Esophagus muscularis mucosa (tissue), 4 donors: ENCODE measurements around the gene TNFRSF1A. TPM values are rescaled to one million over a fixed set of nuclear protein-coding genes. Genes with fewer than 3 reads are reported as not detected.

ENCODE experiments used
- DNase-seq: peaks from one replicate; pipeline ENCODE4 v3.0.0-alpha.2; 2017; ENCODE audit errors: extremely low spot score
- H3K27ac ChIP-seq, 4 donors: fragments of 200-600 bp; sonication (generic); replicated peaks in 1 of 4; 1 replicate in 3 of 4; 2 replicates in 1 of 4; pipeline ENCODE4 v1.5.1; 2016 to 2019; ENCODE audit warnings: mild to moderate bottlenecking in 1 of 4
- H3K27me3 ChIP-seq, 4 donors: fragments of 200-600 bp; sonication (generic); one replicate each; pipeline versions ENCODE4 v1.5.1 to v1.6.0; 2016 to 2019
- H3K36me3 ChIP-seq, 4 donors: fragments of 200-600 bp; sonication (generic); one replicate each; pipeline ENCODE4 v1.5.1; 2016 to 2019
- H3K4me1 ChIP-seq, 4 donors: fragments of 200-600 bp; sonication (generic); one replicate each; pipeline ENCODE4 v1.5.1; 2016 to 2019
- H3K4me3 ChIP-seq, 4 donors: fragments of 200-600 bp; sonication (generic); 1 replicate in 2 of 4; 2 replicates in 2 of 4; pipeline ENCODE4 v1.5.1; 2016 to 2019; ENCODE audit warnings: mild to moderate bottlenecking in 4 of 4, moderate library complexity in 1 of 4
- H3K9me3 ChIP-seq, 4 donors: fragments of 200-600 bp; sonication (generic); 1 replicate in 3 of 4; 2 replicates in 1 of 4; pipeline ENCODE4 v1.5.1; 2016 to 2019
- EP300 ChIP-seq: sonication (generic); formaldehyde crosslinking; IDR thresholded peaks from one replicate; pipeline ENCODE4 v1.6.1; 2017; ENCODE audit warnings: antibody characterized with exemption
- POLR2A ChIP-seq: fragments of 450-650 bp; IDR thresholded peaks from one replicate; pipeline ENCODE4 v1.6.1; 2017; ENCODE audit warnings: antibody characterized with exemption, moderate library complexity, mild to moderate bottlenecking, low read depth
- POLR2AphosphoS5 ChIP-seq, 2 donors: sonication (generic); formaldehyde crosslinking; IDR thresholded peaks; one replicate each; pipeline ENCODE4 v1.6.1; 2017; ENCODE audit warnings: antibody characterized with exemption in 2 of 2
- WGBS: methylation state at CpG from one replicate; pipeline ENCODE4 v1.1.5; 2018; 5-methylcytosine and 5-hydroxymethylcytosine counted together
- intact Hi-C: fragments of 100-400 bp; cut with DNase I; formaldehyde crosslinking; loops from one replicate; pipeline ENCODE4 v1.15.1; 2023
- total RNA-seq, 4 donors: library from RNA; depleted of rRNA; stranded (reverse); fragments of >200 nt; gene quantifications; one replicate each; pipeline versions ENCODE4 v1.1.0 to v1.2.1, GENCODE V29; 2016
- TF ChIP-seq, protein P1 (sequence below), 3 experiments: fragments of 200-600 bp in 2 of 3; fragments of 450-650 bp in 1 of 3; sonication (generic) in 2 of 3; IDR thresholded peaks; one replicate each; pipeline ENCODE4 v1.5.1; 2017 to 2019; ENCODE audit warnings: antibody characterized with exemption in 3 of 3, mild to moderate bottlenecking in 2 of 3, moderate library complexity in 1 of 3

The TNFRSF1A gene
- total RNA-seq, 4 donors from 2014 or later: 146 to 464 (median 247) TPM

DNA sequence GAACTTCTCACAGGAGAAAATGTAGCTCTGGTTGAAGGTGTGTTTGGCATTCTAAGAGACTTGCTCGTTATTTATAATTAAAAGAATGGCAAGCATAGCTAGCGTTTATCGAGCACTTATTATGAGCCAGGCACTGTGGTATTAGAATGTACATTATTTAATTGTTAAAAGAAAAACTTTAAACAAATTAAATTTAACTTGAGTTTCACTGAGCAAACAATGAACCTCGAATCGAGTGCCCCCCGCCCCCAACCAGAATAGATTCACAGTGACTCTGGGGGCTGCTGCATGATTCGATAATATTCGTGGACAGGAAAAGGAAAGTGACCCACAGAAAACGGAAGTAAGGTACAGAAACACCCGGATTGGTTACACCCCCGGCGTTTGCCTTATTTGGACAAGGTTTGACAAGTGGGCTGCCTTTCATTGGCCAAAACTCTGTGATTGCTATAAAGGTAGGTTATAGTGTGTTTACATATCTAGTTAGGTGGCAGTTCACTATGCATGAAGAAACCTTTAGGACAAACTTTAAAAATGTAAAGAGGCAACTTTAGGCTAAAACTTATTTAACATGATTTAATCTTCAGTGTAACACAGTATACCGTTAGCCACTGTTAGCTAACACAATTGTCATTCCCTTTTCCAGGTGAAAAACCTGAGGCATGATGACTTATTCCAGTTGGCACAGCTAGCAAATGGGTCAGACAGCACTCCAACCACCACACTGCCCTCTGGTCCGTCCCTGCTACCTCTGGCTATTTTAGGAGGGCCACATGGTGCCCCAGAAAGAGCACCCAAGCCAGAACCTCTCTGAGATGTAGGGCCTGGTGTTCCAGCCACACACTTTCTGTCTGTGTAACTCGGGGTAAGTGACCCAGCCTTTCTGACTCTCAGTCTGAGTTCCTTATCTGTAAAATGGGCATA, 26.4 kb upstream of the TNFRSF1A start:
- intact Hi-C loops: loop anchor here (5.0 kb wide), 1 partner anchor 41 kb away; no protein-coding TSS in a partner anchor
- peak overlapping the region in 1 of 4 donors; percentile 3 for H3K27ac ChIP-seq

DNA sequence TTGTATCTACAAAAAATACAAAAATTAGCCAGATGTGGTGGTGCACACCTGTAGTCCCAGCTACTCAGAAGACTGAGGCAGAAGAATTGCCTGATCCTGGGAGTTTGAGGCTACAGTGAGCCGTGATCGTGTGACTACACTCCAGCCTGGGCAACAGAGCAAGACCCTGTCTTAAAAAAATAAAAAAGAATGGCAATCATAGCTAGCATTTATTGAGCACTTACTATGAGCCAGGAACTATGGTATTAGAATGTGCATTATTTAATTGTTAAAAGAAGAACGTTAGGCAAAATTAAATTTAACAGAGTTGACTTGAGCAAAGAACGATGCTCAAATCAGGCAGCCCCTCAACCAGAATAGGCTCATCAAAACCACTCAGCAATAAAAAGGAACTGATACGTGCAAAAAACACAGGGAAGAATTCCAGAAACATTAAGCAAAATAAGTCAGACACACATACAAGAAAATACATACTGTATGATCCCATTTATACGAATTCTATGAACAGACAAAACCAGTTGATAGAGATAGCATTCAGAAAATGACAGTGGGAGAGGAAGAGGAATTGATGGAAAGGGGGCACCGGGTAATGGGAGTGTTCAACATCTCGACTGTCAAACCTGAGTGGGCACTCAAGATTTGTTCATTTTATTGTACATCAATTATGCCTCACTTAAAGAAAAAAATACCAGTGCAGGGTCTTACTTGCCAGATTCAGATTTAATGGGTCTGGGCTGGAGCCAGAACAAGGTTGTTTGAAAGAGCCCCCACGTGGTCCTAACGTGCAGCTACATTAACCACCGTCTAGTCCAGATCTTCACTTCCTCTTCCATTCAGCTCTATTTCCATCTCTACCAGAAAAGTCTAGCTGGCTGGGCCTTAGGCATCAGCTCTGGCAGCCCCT, 25.4 kb upstream of the TNFRSF1A start:
- no peak for TF ChIP-seq EP300
- TF ChIP-seq, protein P1, sequence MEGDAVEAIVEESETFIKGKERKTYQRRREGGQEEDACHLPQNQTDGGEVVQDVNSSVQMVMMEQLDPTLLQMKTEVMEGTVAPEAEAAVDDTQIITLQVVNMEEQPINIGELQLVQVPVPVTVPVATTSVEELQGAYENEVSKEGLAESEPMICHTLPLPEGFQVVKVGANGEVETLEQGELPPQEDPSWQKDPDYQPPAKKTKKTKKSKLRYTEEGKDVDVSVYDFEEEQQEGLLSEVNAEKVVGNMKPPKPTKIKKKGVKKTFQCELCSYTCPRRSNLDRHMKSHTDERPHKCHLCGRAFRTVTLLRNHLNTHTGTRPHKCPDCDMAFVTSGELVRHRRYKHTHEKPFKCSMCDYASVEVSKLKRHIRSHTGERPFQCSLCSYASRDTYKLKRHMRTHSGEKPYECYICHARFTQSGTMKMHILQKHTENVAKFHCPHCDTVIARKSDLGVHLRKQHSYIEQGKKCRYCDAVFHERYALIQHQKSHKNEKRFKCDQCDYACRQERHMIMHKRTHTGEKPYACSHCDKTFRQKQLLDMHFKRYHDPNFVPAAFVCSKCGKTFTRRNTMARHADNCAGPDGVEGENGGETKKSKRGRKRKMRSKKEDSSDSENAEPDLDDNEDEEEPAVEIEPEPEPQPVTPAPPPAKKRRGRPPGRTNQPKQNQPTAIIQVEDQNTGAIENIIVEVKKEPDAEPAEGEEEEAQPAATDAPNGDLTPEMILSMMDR (IDR thresholded peaks at IDR 0.05): peak; percentile 9 to 38 (median 16)
- H3K4me3 ChIP-seq: no peak overlapping the region
- H3K27me3 ChIP-seq: no peaks in the 10 kb centered on the region
- DNase-seq: no peak
- intact Hi-C loops: loop anchor here (5.0 kb wide), 1 partner anchor 40 kb away; no protein-coding TSS in a partner anchor
- WGBS: 60% methylated on average over 11 of the region's 11 CpGs
- H3K36me3 ChIP-seq: no peaks in the 10 kb centered on the region
- no peaks in the 10 kb centered on the region for H3K9me3 ChIP-seq
- H3K27ac ChIP-seq: no peak overlapping the region
- peaks cover 15 to 40% (median 29%) of the 10 kb centered on the region in 4 donors for H3K4me1 ChIP-seq

More for the DNA sequence above, 26.4 kb upstream of the TNFRSF1A start:
- no peak for DNase-seq
- H3K27me3 ChIP-seq: no peaks in the 10 kb centered on the region
- 67% methylated on average over 15 of the region's 15 CpGs for WGBS
- H3K4me3 ChIP-seq: no peak overlapping the region
- H3K36me3 ChIP-seq: no peaks in the 10 kb centered on the region
- TF ChIP-seq POLR2AphosphoS5 (IDR thresholded peaks at IDR 0.05): no peak
- no peak for TF ChIP-seq POLR2A
- TF ChIP-seq, protein P1 (IDR thresholded peaks at IDR 0.05): no peak
- no peak for TF ChIP-seq EP300
- H3K9me3 ChIP-seq: no peaks in the 10 kb centered on the region
- H3K4me1 ChIP-seq: peaks cover 10 to 37% (median 26%) of the 10 kb centered on the region in 4 donors

DNA sequence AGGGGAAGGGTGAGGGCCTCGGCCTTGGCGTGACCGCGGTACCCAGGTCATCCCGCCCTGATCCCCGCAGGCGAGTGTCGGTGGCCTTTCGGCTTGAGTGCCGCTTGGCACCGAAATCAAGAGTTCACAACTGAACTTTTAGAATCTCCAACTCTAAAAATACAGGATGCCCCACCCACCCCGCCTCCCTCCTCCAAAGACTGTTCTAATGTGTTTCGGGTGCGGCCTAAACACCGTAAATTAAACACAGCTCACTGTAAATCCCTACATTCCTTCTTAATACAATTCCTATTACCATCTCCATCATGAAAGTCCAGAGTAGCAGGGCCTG, 22.1 kb upstream of the TNFRSF1A start:
- peak overlapping the region; percentile 62 to 77 (median 66) for H3K4me3 ChIP-seq
- peak overlapping the region; percentile 84 to 90 (median 89) for H3K27ac ChIP-seq
- WGBS: 55% methylated on average over 11 of the region's 15 CpGs
- H3K4me1 ChIP-seq: peaks cover 18 to 47% (median 42%) of the 10 kb centered on the region in 4 donors
- intact Hi-C loops: no loop called here
- H3K36me3 ChIP-seq: no peaks in the 10 kb centered on the region
- TF ChIP-seq EP300: no peak
- TF ChIP-seq, protein P1 (IDR thresholded peaks at IDR 0.05): no peak
- peak in 1 of 2 donors; percentile 3 for TF ChIP-seq POLR2AphosphoS5 (IDR thresholded peaks at IDR 0.05)
- DNase-seq: no peak
- H3K27me3 ChIP-seq: no peaks in the 10 kb centered on the region
- H3K9me3 ChIP-seq: no peaks in the 10 kb centered on the region

- WGBS: 7% methylated on average over 32 of the region's 59 CpGs
- Histone ChIP-seq H3K9me3 (no peaks in the 10 kb centered on the region), H3K36me3 (no peaks in the 10 kb centered on the region), H3K27me3 (no peaks in the 10 kb centered on the region), H3K27ac (peak overlapping the region; percentile 84 to 90 (median 89)), H3K4me3 (peak overlapping the region; percentile 62 to 77 (median 66)), H3K4me1 (peaks cover 18 to 45% (median 41%) of the 10 kb centered on the region in 4 donors)
- TF ChIP-seq POLR2AphosphoS5 (IDR thresholded peaks at IDR 0.05) (peak; percentile 71 to 89), POLR2A (no peak), EP300 (no peak)
- TF ChIP-seq, protein P1 (IDR thresholded peaks at IDR 0.05): peak in 1 of 3 experiments; percentile 17
- intact Hi-C loops: no loop called here
- peak; percentile 94 for DNase-seq
Observed at GRCh38 chr12:6363330-6364043, 21.6 kb upstream of the TNFRSF1A start.
